ENCODE measurements around the gene POMT1. TPM values are rescaled to one million over a fixed set of nuclear protein-coding genes. Genes with fewer than 3 reads are reported as not detected.

The POMT1 gene
- total RNA-seq, 6 donors from 2014 or later = 24.7 to 55.5 (median 27.2) TPM

- Histone ChIP-seq H3K4me1 (peaks cover 0 to 10% (median 0%) of the 10 kb centered on the region in 4 donors), H3K36me3 (peaks cover 44 to 98% (median 82%) of the 10 kb centered on the region in 4 donors), H3K4me3 (no peak overlapping the region), H3K27me3 (no peaks in the 10 kb centered on the region), H3K27ac (no peak overlapping the region), H3K9me3 (no peaks in the 10 kb centered on the region)
- DNase-seq (no peak), ATAC-seq (ENCODE audit: low FRiP score in 2 of 2) (no peak)
- no peak for TF ChIP-seq CTCF (IDR thresholded peaks at IDR 0.05)
- TF ChIP-seq EP300 (IDR thresholded peaks at IDR 0.05) = no peak
- no peak for TF ChIP-seq POLR2A (IDR thresholded peaks at IDR 0.05)
- TF ChIP-seq POLR2AphosphoS5 (IDR thresholded peaks at IDR 0.05) = no peak
- 95 to 100% methylated on average over 1 of the region's 1 CpG for WGBS, 2 donors
These were observed 41.6 kb upstream of the POMT1 start for GRCh38 chr9:131461166-131461565.

GRCh38 chr9:131464354-131465000, 38.2 kb upstream of the POMT1 start:
- no peak for TF ChIP-seq POLR2A (IDR thresholded peaks at IDR 0.05)
- TF ChIP-seq EP300 (IDR thresholded peaks at IDR 0.05) = no peak
- TF ChIP-seq CTCF (IDR thresholded peaks at IDR 0.05) = no peak
- no peak for TF ChIP-seq POLR2AphosphoS5 (IDR thresholded peaks at IDR 0.05)
- WGBS, 2 donors = 78 to 79% methylated on average over 19 to 24 of the region's 24 CpGs
- peaks cover 27 to 98% (median 85%) of the 10 kb centered on the region in 4 donors for H3K36me3 ChIP-seq
- H3K27ac ChIP-seq = no peak overlapping the region
- ATAC-seq (ENCODE audit: low FRiP score in 2 of 2) (no peak), DNase-seq (peak in 1 of 2 donors; percentile 47)
- H3K27me3 ChIP-seq = no peaks in the 10 kb centered on the region
- H3K9me3 ChIP-seq = no peaks in the 10 kb centered on the region
- no peak overlapping the region for H3K4me3 ChIP-seq
- H3K4me1 ChIP-seq = peaks cover 0 to 10% (median 0%) of the 10 kb centered on the region in 4 donors

DNA sequence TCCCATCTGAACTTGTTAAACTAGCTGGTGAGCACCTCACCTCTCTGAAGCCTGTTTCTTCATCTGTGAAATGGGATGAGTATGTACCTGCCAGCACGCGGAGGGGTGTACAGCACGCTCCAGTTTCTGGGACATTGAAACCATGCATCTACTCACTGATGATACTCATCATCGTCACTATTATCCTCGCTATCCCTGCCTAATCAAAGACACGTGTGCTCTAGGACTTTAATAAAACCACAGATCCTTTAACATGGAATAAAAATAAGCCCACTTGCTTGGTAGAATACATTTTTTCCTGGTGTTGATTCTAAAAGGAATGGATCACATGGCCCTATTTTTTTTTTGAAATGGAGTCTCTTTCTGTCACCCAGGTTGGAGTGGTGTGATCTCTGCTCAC, 37.3 kb upstream of the POMT1 start:
- H3K27ac ChIP-seq = no peak overlapping the region
- no peak overlapping the region for H3K4me3 ChIP-seq
- TF ChIP-seq EP300 (IDR thresholded peaks at IDR 0.05) (no peak), POLR2A (IDR thresholded peaks at IDR 0.05) (no peak), CTCF (IDR thresholded peaks at IDR 0.05) (no peak), POLR2AphosphoS5 (IDR thresholded peaks at IDR 0.05) (no peak)
- H3K36me3 ChIP-seq = peaks cover 25 to 98% (median 86%) of the 10 kb centered on the region in 4 donors
- ATAC-seq (ENCODE audit: low FRiP score in 2 of 2) = no peak
- H3K4me1 ChIP-seq = peaks cover 0 to 10% (median 0%) of the 10 kb centered on the region in 4 donors
- WGBS, 2 donors = 96 to 97% methylated on average over 6 of the region's 6 CpGs
- H3K27me3 ChIP-seq = no peaks in the 10 kb centered on the region
- DNase-seq = no peak
- H3K9me3 ChIP-seq = no peaks in the 10 kb centered on the region

DNA sequence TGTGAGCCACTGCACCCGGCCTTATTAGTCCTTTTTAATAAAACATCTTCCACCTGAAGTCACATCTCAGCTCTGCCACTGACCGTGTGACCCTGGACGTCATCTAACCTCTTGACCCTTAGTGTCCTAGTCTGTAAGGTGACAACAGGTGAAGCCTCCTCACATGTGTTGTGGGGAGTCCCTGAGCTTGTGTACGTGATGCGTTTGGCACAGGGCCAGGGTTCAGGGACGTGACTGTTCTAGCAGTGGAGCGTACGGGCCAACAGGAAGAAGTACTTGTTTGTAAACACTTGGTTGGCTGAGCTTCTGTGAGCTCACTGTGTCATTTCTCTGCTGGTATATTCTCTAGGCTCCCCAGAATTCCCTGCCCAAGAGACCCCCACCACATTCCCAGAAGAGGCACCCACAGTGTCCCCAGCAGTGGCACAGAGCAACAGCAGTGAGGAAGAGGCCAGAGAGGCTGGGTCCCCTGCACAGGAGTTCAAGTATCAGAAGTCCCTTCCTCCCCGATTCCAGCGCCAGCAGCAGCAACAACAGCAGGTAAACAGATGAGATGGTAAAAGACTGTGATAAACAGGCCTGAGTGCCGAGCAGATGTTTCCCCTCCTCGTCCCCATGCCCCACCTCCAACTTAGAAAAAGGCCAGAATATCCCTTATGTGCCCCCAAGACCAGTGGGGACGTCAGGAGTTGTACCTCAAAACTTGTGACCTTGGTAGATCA, 35.3 kb upstream of the POMT1 start:
- Histone ChIP-seq H3K27me3 (no peaks in the 10 kb centered on the region), H3K4me1 (peaks cover 0 to 10% (median 0%) of the 10 kb centered on the region in 4 donors), H3K27ac (no peak overlapping the region), H3K4me3 (no peak overlapping the region), H3K36me3 (peaks cover 13 to 98% (median 84%) of the 10 kb centered on the region in 4 donors), H3K9me3 (no peaks in the 10 kb centered on the region)
- no peak for TF ChIP-seq POLR2AphosphoS5 (IDR thresholded peaks at IDR 0.05)
- TF ChIP-seq POLR2A (IDR thresholded peaks at IDR 0.05) = no peak
- TF ChIP-seq EP300 (IDR thresholded peaks at IDR 0.05) = no peak
- TF ChIP-seq CTCF (IDR thresholded peaks at IDR 0.05) = no peak
- 70 to 83% methylated on average over 11 to 13 of the region's 13 CpGs for WGBS, 2 donors
- ATAC-seq (ENCODE audit: low FRiP score in 2 of 2) (no peak), DNase-seq (no peak)

All from upper lobe of left lung (tissue), 6 donors.